ENCODE results near the gene SLC35D2. TPM values are rescaled to one million over a fixed set of nuclear protein-coding genes. Genes with fewer than 3 reads are reported as not detected.
"Not testable (repeated sequence)": the region's sequence is repeated elsewhere in the genome, so short reads cannot be mapped to it uniquely, and the experiment has no call there.

Gene SLC35D2
- total and polyA plus RNA-seq, 3 experiments from 2014 or later: 7.9 to 29.1 (median 8.3) TPM

DNA sequence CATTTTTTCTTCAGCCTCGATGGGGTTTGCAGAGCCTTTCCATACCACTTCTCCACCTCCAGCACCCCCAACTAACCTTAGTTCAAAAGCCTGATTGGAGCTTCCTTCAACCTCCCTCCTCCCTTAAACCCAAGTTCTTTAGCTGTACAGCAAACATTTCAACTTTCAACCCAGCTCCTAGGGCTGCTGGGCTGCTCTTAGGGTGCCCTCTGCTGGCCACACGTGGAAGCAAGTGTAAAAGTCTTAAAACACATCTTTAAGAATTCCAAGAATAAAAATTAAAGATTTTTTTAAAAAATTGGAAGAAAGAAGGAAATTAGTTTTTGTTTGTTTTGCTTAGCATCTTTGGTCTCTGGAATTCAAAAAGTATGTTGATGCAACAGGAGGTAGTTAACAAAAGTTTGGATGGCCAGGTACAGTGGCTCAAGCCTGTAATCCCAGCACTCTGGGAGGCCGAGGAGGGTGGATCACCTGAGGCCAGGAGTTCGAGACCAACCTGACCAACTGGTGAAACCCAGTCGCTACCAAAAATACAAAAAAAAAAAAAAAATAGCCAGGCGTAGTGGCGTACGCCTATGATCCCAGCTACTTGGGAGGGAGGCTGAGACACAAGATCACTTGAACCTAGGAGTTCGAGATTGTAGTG lies 66.1 kb downstream of the SLC35D2 start:
- Mint-ChIP-seq H3K9me3 (peaks cover 6 to 18% (median 13%) of the 10 kb centered on the region in 5 donors), H3K27me3 (peaks cover 2 to 6% of the 10 kb centered on the region in 2 donors), H3K27ac (no peak overlapping the region), H3K4me1 (peaks cover 0 to 2% (median 2%) of the 10 kb centered on the region in 3 donors), H3K36me3 (peaks cover 6 to 31% (median 21%) of the 10 kb centered on the region in 3 donors), H3K4me3 (no peak overlapping the region)
- Histone ChIP-seq H3K36me3 (ENCODE audit: insufficient read depth, low read length) (no peaks in the 10 kb centered on the region), H3K27me3 (ENCODE audit: insufficient read depth, low read length, poor library complexity, severe bottlenecking) (no peaks in the 10 kb centered on the region), H3K9me3 (ENCODE audit: low read length) (no peaks in the 10 kb centered on the region), H3K4me1 (ENCODE audit: insufficient read depth, low read length) (no peaks in the 10 kb centered on the region), H3K27ac (ENCODE audit: low read depth, low read length) (no peak overlapping the region), H3K4me3 (ENCODE audit: low read length) (no peak overlapping the region)
- ChIA-PET CTCF (interaction anchor here (0.8 to 5.4 kb wide), 9 partner anchors 9 to 348 kb away, joined by 3 to 34 read pairs (median 4); no protein-coding TSS in a partner anchor), POLR2A (no interaction called here)
- peak; percentile 16 to 69 (median 25) for DNase-seq

DNA sequence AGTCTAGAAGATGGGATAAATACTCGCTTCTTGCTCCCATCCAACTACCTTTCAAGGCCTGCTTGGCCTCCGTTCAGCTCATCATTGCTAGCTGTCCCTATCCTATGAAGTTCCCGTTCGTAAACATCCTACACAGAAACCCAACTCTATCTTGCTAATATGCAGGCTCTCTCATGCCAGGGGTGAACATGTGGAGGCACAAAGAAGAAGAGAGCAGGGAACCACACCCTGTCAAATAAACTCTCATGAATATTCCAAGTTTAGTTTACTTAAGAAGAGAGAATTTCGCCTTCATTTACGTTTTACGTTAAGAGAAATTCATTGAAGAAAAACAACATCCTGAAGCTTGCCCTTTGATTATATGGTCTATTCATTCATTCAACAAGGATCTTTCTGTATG lies 73.7 kb downstream of the SLC35D2 start:
- DNase-seq: no peak
- no peak overlapping the region for H3K27ac Mint-ChIP-seq
- no peaks in the 10 kb centered on the region for H3K9me3 ChIP-seq (ENCODE audit: low read length)
- H3K9me3 Mint-ChIP-seq: peaks cover 8 to 24% (median 11%) of the 10 kb centered on the region in 5 donors
- no peaks in the 10 kb centered on the region for H3K4me1 Mint-ChIP-seq
- POLR2A ChIA-PET: no interaction called here
- CTCF ChIA-PET: interaction anchor here (2.5 kb wide), 1 partner anchor 7 kb away, joined by 11 read pairs; no protein-coding TSS in a partner anchor
- no peaks in the 10 kb centered on the region for H3K27me3 ChIP-seq (ENCODE audit: insufficient read depth, low read length, poor library complexity, severe bottlenecking)
- H3K4me3 ChIP-seq (ENCODE audit: low read length): no peak overlapping the region
- no peaks in the 10 kb centered on the region for H3K36me3 ChIP-seq (ENCODE audit: insufficient read depth, low read length)
- H3K36me3 Mint-ChIP-seq: peaks cover under 1 to 30% (median 4%) of the 10 kb centered on the region in 3 donors
- H3K27me3 Mint-ChIP-seq: peaks cover 4 to 21% of the 10 kb centered on the region in 2 donors
- no peak overlapping the region for H3K4me3 Mint-ChIP-seq
- no peak overlapping the region for H3K27ac ChIP-seq (ENCODE audit: low read depth, low read length)
- H3K4me1 ChIP-seq (ENCODE audit: insufficient read depth, low read length): no peaks in the 10 kb centered on the region

DNA sequence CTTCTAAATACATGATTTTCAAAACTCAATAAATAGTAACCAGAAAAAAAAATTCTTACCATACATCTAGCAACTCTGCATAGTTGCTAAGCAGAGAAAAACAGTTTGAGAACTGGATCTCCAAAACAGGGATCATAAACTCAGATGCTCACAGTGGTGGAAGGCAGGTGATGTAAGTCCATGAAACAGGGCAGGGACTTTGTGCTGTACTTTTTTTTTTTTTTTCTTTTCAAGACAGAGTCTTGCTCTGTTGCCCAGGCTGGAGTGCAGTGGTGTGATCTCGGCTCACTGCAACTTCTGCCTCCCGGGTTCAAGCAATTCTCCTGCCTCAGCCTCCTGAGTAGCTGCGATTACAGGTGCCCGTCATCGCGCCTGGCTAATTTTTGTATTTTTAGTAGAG lies 76.6 kb downstream of the SLC35D2 start:
- POLR2A ChIA-PET; H3K27me3 ChIP-seq (ENCODE audit: insufficient read depth, low read length, poor library complexity, severe bottlenecking); H3K4me3 ChIP-seq (ENCODE audit: low read length); H3K9me3 ChIP-seq (ENCODE audit: low read length); H3K36me3 ChIP-seq (ENCODE audit: insufficient read depth, low read length); H3K9me3 Mint-ChIP-seq; H3K27ac Mint-ChIP-seq; H3K4me1 ChIP-seq (ENCODE audit: insufficient read depth, low read length); H3K27ac ChIP-seq (ENCODE audit: low read depth, low read length); DNase-seq; H3K4me1 Mint-ChIP-seq; CTCF ChIA-PET: not testable (repeated sequence)
- Mint-ChIP-seq H3K36me3 (peaks cover 0 to 13% (median 0%) of the 10 kb centered on the region in 3 donors), H3K4me3 (peak overlapping the region in 1 of 7 donors; percentile 34), H3K27me3 (peaks cover 6 to 11% of the 10 kb centered on the region in 2 donors)

DNA sequence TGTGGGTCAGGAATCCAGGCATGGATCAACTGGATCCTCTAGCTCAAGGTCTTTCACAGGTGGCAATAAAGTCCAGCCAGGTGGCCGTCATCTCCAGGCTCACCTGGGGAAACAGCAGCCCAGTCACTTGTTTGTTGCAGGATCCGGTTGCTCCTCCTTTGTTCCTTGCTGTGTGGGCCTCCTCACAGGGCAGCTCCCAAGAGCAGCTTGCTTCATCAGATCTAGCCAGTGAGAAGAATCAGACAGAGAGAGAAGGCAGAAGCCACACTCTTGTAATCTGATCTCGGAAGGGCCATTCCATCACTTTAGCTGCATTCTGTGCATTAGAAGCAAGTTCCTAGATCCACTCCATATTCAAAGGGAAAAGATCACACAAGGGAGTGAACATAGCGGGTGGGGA lies 78.3 kb downstream of the SLC35D2 start:
- H3K4me1 Mint-ChIP-seq: no peaks in the 10 kb centered on the region
- no peak for DNase-seq
- peaks cover 0 to 6% (median 0%) of the 10 kb centered on the region in 3 donors for H3K36me3 Mint-ChIP-seq
- Histone ChIP-seq H3K27me3 (ENCODE audit: insufficient read depth, low read length, poor library complexity, severe bottlenecking) (no peaks in the 10 kb centered on the region), H3K9me3 (ENCODE audit: low read length) (no peaks in the 10 kb centered on the region), H3K27ac (ENCODE audit: low read depth, low read length) (no peak overlapping the region), H3K4me1 (ENCODE audit: insufficient read depth, low read length) (no peaks in the 10 kb centered on the region), H3K4me3 (ENCODE audit: low read length) (no peak overlapping the region), H3K36me3 (ENCODE audit: insufficient read depth, low read length) (no peaks in the 10 kb centered on the region)
- no peak overlapping the region for H3K27ac Mint-ChIP-seq
- no peak overlapping the region for H3K4me3 Mint-ChIP-seq
- CTCF ChIA-PET: no interaction called here
- peaks cover 2 to 4% of the 10 kb centered on the region in 2 donors for H3K27me3 Mint-ChIP-seq
- POLR2A ChIA-PET: no interaction called here
- peaks cover 0 to 3% (median 0%) of the 10 kb centered on the region in 5 donors for H3K9me3 Mint-ChIP-seq

DNA sequence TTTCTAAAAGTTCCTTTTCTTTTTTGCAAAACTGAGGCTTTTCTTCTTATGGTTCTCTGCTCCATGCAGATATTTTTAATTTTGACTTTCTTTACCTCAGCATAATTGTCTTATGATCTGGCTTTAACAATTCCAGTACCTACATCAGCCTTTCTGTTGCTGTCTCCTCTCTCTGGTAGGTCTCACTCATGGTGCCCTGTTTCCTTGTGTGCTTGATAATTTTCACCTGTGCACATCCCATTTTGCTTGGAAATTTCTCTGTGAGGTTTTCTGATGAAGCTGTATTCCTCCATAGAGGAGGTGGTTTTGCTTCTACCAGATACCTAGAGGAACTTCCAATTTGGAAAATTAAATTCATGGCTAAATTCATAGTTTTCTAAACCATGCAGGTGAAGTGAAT lies 79.3 kb downstream of the SLC35D2 start:
- ChIA-PET CTCF (no interaction called here), POLR2A (no interaction called here)
- no peaks in the 10 kb centered on the region for H3K4me1 ChIP-seq (ENCODE audit: insufficient read depth, low read length)
- Mint-ChIP-seq H3K36me3 (peaks cover 0 to 6% (median 0%) of the 10 kb centered on the region in 3 donors), H3K4me3 (no peak overlapping the region), H3K4me1 (no peaks in the 10 kb centered on the region), H3K27me3 (peaks cover 2 to 4% of the 10 kb centered on the region in 2 donors), H3K9me3 (peaks cover 0 to 3% (median 0%) of the 10 kb centered on the region in 5 donors), H3K27ac (no peak overlapping the region)
- no peaks in the 10 kb centered on the region for H3K27me3 ChIP-seq (ENCODE audit: insufficient read depth, low read length, poor library complexity, severe bottlenecking)
- no peak for DNase-seq
- no peaks in the 10 kb centered on the region for H3K9me3 ChIP-seq (ENCODE audit: low read length)
- no peak overlapping the region for H3K4me3 ChIP-seq (ENCODE audit: low read length)
- H3K36me3 ChIP-seq (ENCODE audit: insufficient read depth, low read length): no peaks in the 10 kb centered on the region
- no peak overlapping the region for H3K27ac ChIP-seq (ENCODE audit: low read depth, low read length)

DNA sequence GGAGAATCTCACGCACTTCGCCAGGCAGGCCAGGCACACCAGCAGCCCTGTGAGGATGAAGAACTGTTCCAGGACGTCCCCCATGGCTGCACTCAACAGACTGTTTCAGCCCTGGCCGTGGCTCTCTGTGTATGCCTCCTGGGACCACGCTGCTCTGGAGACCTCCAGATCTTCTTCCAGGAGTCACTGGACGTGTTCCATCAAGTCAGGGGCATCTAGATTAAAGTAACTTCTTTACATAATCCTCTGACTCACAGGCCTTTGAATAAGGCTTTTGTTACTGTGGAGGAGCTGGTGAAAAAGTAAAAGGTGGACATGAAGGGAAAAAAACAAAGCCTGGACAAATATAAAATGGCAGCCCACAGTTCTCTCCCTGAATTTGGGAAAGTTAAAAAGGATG lies 81.5 kb downstream of the SLC35D2 start, which contains the start of gene HSD17B3:
TSS of gene HSD17B3 (minus strand) at position 156 of the 400 bp plus-strand sequence. CDS start at position 84, 72 bp downstream.
- no peak for DNase-seq
- H3K27me3 ChIP-seq (ENCODE audit: insufficient read depth, low read length, poor library complexity, severe bottlenecking): no peaks in the 10 kb centered on the region
- Mint-ChIP-seq H3K4me1 (no peaks in the 10 kb centered on the region), H3K4me3 (no peak within 1 kb of the TSS), H3K36me3 (peaks cover 0 to 6% (median 0%) of the 10 kb centered on the region in 3 donors), H3K27ac (no peak within 1 kb of the TSS), H3K9me3 (peaks cover 0 to 3% (median 0%) of the 10 kb centered on the region in 5 donors), H3K27me3 (peaks cover 2 to 4% of the 10 kb centered on the region in 2 donors)
- no peaks in the 10 kb centered on the region for H3K9me3 ChIP-seq (ENCODE audit: low read length)
- no peaks in the 10 kb centered on the region for H3K36me3 ChIP-seq (ENCODE audit: insufficient read depth, low read length)
- no peaks in the 10 kb centered on the region for H3K4me1 ChIP-seq (ENCODE audit: insufficient read depth, low read length)
- ChIA-PET CTCF (no interaction called here), POLR2A (no interaction called here)
- no peak within 1 kb of the TSS for H3K4me3 ChIP-seq (ENCODE audit: low read length)
- no peak within 1 kb of the TSS for H3K27ac ChIP-seq (ENCODE audit: low read depth, low read length)

DNA sequence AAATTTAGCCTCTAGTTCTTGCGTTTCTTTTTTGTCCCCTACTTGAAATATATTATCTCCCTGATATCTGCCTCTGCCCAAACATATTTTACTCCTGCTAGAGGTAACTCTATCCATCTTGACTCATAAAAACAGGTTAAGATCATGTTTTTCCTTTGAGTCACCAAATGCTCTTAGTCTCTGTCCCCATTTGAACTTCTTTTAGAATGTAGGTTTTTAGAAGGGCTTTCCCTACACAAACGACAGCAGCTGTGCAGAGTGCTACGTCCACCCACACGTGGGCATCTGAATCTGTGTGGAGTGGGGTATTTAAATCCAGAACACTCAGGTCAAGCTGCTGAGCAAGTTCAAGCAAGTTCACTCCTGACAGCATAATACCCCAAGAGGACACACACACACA lies 83.7 kb downstream of the SLC35D2 start:
- no peak overlapping the region for H3K27ac ChIP-seq (ENCODE audit: low read depth, low read length)
- H3K4me1 Mint-ChIP-seq: no peaks in the 10 kb centered on the region
- no peaks in the 10 kb centered on the region for H3K36me3 ChIP-seq (ENCODE audit: insufficient read depth, low read length)
- no peak for DNase-seq
- H3K9me3 Mint-ChIP-seq: peaks cover 0 to 6% (median 3%) of the 10 kb centered on the region in 5 donors
- H3K27me3 ChIP-seq (ENCODE audit: insufficient read depth, low read length, poor library complexity, severe bottlenecking): no peaks in the 10 kb centered on the region
- no peak overlapping the region for H3K4me3 ChIP-seq (ENCODE audit: low read length)
- H3K4me3 Mint-ChIP-seq: no peak overlapping the region
- H3K27ac Mint-ChIP-seq: no peak overlapping the region
- ChIA-PET CTCF (no interaction called here), POLR2A (no interaction called here)
- H3K27me3 Mint-ChIP-seq: peaks cover 2 to 4% of the 10 kb centered on the region in 2 donors
- H3K4me1 ChIP-seq (ENCODE audit: insufficient read depth, low read length): no peaks in the 10 kb centered on the region
- H3K36me3 Mint-ChIP-seq: peaks cover 0 to 9% (median 0%) of the 10 kb centered on the region in 3 donors
- no peaks in the 10 kb centered on the region for H3K9me3 ChIP-seq (ENCODE audit: low read length)

DNA sequence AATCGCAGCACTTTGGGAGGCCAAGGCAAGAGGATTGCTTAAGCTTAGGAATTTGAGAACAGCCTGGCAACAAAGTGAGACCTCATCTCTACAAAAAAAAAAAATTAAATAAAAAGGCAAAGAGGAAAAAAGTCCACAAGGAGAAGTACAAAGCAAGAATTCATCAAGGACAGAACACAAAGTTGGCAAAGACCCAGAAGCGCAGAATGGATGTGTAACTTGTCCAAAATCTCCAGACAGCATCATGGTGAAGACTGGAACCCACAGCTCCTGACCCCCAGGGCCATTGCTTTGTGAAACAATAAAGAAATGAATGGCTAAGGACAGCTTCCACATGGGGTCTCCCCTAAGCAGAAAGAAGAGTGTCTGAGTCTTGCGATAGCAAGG lies 89.4 kb downstream of the SLC35D2 start:
- CTCF ChIA-PET: no interaction called here

More for the DNA sequence above, 89.4 kb downstream of the SLC35D2 start:
- Mint-ChIP-seq H3K4me3 (no peak overlapping the region), H3K27ac (no peak overlapping the region), H3K4me1 (no peaks in the 10 kb centered on the region), H3K36me3 (peaks cover 0 to 6% (median 0%) of the 10 kb centered on the region in 3 donors), H3K9me3 (peaks cover 0 to 4% (median 3%) of the 10 kb centered on the region in 5 donors), H3K27me3 (peaks cover 4% of the 10 kb centered on the region in 2 donors)
- H3K36me3 ChIP-seq (ENCODE audit: insufficient read depth, low read length): no peaks in the 10 kb centered on the region
- POLR2A ChIA-PET: interaction anchor here (0.6 kb wide), 1 partner anchor 50 kb away, joined by 7 read pairs; no protein-coding TSS in a partner anchor
- no peaks in the 10 kb centered on the region for H3K4me1 ChIP-seq (ENCODE audit: insufficient read depth, low read length)
- no peak overlapping the region for H3K4me3 ChIP-seq (ENCODE audit: low read length)
- no peaks in the 10 kb centered on the region for H3K27me3 ChIP-seq (ENCODE audit: insufficient read depth, low read length, poor library complexity, severe bottlenecking)
- no peak overlapping the region for H3K27ac ChIP-seq (ENCODE audit: low read depth, low read length)
- no peak for DNase-seq
- H3K9me3 ChIP-seq (ENCODE audit: low read length): no peaks in the 10 kb centered on the region
